AG08396 (cell line): Measurements from ENCODE around the gene ALG2.
"Not testable (repeated sequence)": the region's sequence is repeated elsewhere in the genome, so short reads cannot be mapped to it uniquely, and the experiment has no call there.

ENCODE experiments used
- DNase-seq: peaks from one replicate; pipeline ENCODE4 v3.0.0; 2012; ENCODE audit warnings: low spot score, mixed read lengths

ALG2 gene

DNA sequence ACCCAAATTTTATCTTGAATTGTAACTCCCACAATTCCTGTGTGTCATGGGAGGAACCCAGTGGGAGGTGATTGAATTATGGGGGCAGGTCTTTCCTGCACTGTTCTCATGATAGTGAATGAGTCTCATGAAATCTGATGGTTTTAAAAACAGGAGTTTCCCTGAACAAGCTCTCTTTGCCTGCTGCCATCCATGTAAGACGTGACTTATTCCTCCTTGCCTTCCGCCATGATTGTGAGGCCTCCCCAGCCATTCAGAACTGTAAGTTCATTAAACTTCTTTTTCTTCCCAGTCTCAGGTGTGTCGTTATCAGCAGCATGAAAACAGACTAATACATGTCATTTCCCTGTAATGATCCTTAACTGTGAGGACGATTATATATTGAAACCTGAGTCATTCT, 16.1 kb upstream of the ALG2 start:
- not testable (repeated sequence) for DNase-seq

DNA sequence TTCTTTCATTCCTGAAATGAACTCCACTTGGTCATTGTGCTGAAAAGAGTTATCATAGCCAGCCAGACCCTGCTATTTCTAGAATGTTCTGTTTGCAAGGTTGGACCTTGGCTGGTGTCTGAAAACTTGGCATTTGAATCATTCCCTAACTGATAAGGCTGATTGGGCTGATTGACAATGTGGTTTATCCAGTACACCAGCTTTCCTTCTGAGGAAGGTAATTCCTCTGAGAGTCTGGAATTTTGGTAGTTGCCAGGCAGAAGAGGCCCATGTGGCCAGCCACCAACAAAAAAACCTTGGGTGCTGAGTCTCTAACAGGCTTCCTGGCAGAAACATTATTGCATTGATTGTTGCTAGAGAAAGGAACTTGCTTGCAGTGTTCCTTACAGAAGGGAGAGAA, 15.6 kb upstream of the ALG2 start:
- no peak for DNase-seq

DNA sequence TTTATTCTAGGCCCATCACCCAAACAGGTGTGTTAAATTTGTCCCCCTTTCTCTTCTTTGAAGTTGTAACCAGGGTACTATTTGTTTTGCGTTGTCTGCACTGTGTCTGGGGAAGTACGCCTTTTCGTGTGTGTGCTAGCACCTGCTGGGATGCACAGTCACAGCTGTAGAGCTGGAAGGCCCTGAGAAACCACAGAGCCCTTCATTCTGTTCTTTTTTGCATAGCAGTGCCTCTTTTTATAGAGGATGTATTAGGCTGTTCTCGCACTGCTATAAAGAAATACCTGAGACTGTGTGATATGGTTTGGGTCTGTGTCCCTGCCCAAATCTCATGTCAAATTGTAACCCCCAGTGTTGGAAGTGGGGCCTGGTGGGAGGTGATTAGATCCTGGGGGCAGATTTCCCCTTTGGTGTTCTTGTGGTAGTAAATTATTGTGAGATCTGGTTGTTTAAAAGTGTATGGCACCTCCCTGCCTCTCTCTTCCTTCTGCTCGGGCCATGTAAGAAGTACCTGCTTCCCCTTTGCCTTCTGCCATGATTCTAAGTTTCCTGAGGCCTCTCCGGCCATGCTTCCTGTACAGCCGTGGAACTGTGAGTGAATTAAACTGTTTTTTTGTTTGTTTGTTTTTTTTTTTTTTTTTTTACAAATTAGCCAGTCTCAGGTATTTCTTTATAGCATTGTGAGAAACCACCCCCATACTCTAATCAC, 14.3 kb upstream of the ALG2 start:
- no peak for DNase-seq

DNA sequence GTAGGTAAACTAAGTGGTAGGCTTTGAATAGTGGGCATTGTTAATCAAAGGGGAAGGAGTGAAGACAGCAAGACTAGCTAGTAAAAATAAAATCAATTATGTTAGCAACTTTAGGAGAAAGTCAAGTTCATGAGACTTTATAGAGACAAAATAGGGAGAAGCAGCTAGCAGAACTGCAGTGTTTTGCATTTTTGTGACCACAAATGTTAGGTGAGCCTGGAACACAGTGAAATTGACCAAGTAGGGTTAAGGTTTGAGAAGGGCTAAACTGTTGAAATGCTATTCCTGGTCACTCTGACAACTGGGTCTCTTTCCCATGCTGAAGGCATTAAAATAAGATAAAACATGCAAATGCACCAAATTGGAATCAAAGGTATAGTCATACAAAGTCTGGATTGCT, 13.3 kb upstream of the ALG2 start:
- DNase-seq: no peak

DNA sequence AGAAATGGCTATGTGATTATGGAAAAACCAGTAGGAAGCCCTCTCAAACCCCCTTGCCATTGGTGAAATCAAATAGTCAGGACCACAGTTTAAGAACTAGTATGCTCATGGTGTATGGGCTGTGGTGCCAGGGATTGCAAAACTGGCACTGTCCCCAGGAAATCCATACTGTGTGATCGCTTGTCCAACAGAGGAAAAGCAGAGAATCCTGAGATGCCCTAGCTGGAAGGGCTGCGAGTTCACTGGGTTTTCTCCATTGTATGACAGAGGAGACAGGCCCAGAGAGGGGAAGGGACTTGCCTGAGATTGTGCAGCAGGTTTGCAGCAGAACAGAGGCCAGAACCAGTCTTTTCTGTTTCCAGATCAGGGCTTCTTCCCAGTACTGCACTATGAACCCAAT, 12.9 kb upstream of the ALG2 start:
- DNase-seq: no peak

DNA sequence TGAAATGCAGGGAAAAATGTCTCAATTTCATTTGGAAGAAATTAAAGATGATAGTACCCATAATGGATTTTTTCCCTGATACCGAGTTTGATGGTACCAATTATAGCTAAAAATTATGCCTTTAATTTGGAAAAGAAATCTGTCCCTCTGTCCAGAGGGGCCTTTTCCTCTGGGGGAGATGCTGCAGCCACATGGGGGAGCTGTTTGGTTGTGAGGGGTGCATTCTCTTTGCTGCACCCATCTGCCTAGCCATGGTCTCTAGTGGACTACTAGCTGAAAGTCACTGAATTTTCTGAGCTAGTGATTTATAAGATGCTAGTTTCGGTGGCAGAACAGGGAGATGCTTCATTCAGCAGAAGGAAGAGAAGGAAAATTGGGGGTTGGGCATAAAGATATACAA, 10.0 kb upstream of the ALG2 start:
- DNase-seq: peak; percentile 27

DNA sequence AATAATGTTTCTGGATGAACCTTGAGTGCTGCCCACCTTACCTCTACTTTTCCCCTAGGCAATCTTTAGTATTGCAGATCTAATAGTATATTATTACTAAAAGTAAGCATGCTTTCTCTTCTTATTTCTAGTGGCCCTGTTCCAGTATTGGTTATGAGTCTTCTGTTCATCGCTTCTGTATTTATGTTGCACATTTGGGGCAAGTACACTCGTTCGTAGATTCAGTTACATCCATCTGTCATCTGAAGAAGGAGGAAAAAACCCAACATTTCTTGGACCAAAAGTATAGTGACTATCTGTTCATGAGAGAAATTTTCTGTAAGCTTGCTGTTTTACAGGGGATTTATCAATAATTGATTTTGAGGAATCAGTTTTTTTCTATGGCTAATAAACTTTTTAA, 8.5 kb upstream of the ALG2 start:
- DNase-seq: no peak

DNA sequence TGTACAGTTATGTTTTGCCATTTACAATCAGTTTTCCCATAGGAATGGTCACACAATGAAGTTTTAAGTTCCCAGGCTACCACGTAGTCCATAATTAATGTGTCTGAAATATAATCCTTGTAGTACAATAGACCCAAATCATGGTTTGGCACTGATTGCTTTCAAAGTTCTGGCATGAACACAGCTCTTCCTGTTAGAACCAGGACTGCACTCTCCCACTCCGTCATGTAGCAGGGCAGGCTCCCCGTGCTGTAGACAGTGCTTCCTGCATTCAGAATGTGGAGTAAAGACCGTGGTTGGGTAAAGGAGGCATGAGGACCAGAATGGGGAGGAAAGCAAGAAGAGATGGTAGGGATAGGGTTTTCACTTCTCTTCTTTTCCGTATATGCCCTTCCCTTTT, 4.3 kb upstream of the ALG2 start:
- no peak for DNase-seq

DNA sequence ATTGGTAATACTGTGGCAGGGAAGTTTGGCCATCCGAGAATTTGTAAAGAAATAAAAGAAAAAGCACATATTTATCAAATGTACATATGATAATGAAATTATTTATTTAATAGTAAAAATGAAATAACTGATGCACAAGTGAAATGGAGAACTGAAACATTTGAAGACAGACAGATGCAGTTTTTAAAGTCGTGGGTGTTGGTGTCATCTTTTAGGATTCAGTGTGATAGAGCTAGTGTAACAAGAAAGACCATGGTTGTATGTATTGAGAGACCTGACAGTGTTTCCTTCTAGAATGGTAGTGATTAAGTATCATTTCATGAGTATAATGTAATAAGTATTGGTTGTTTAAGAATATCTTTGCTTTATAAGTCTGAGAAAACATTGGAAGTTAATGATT, 2.7 kb upstream of the ALG2 start:
- no peak for DNase-seq

DNA sequence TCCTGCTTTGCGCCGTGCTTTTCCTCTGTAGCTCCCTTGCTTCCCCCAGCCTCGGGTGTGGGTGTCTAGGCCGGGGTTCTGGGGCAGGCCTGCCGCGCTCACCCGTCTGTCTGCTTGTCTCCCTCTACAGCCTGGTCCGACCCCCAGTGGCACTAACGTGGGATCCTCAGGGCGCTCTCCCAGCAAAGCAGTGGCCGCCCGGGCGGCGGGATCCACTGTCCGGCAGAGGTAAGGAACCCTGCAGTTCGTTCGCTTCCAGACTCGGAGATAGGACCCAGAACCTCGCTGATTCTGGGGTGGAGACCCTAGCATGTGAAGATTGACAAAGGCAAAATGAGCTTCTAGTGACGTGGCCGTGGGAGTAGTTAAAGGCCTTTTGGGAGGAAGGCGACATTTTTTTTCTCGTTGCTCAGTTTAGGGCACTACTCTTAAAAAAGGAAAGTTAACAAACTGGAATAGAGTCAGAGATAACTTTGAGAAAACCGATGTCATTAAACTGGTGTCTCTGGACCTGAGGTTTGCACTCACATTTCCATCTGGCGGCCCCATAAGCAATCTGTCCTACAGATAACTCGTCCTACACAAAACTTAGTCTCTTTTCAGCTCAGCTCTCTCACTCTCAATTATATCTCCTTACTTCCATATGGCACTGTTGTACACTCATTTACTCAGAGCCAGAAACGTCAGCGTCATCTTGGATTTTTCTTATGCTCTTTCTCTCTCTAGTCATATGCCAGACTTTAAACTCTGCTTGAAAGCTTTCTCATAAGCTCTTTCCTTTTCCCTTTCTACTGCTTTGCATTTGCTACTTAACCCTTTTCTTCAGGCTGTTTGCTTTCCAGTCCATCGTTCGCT, 901 bp upstream of the ALG2 start:
- DNase-seq: no peak

DNA sequence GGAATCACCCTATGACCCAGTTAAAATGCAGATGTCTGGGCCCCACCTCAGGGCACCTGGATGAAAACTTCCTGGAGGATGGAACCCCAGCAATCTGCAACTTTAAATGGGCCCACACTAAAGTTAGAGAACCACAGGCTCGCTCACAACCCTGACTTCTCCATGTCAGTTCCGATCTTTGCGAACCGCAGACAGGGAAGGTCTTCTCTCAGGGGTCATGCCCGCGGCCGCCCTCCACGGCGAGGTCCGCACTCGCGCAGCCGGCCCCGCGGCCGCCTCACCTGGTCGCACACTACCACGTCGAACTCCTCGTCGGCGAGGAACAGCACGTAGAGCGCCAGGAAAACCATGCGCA, 499 bp downstream of the ALG2 start:
- DNase-seq: no peak

DNA sequence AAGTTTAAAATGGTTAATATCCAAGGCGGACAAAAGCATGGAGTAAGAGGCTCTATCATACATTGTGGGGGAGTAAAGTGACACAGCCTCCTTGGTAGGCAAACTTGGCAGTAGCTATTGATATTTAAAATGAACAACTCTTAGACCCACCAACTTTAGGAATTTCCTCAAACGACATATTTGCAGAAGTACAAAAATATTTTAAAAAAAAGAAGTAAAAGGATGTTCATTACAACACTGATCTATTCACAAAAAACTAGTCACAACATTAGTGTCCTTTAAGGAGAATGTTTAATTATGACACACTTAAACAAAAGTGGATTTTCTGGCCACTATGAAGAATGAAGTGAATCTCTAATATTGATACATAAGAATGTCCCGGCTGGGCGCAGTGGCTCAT, 1.7 kb downstream of the ALG2 start:
- DNase-seq: no peak

DNA sequence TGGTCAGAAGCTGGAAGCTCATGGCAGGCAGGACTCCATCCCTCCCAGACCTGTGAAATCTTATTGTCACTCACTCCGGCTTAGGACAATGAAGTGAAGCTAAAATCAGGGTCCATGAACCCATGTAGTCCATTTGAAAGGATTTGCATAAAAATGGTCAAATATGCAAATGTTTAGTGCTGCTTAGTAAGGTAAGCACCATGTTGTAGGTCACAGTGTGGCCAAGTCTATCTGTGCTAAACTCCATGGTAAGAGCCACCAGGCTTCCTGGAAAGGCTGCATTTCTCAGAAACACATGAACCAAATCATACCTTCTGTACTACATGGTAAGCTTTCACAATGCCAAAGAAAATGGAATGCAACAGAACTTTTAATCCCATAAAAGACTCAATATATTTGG, 5.7 kb downstream of the ALG2 start:
- no peak for DNase-seq

DNA sequence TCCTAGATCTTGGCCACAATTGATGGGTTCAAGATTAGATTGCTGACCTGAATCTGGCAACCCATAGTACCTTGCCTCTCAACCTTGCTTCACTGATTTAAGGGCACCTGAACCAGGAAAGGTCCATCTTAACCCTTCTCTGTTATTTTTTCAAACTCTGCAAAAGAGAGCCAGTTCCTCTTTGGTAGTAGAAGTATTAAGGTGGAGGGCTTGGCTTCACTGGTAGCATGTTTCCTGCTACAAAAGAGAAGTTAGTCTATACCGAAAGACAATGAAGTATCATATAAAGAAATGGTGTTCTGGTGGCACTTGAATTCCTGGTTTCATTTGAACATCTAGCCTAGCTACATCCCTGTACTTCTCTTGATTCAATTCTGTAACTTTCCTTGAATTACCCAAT, 8.5 kb downstream of the ALG2 start:
- DNase-seq: no peak

DNA sequence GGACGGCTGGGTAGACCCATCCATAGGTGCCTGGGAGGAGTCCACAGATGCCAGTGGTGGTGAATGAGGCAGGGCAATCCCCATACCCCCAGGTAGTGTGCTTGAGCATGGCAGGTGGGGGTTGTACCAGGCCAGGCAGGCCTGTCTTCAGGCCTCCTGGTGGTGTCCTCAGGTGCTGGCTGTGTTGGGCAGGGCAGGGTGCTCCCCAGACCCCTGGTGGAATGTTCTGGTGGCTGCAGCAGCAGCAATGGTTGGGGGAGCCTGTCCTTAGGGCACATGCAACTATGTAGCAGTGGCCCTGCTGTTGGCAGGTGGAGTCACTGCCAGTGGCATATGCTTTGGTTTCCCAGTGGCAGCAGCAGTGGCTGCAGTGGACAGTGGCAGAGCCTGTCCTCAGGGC, 10.0 kb downstream of the ALG2 start:
- DNase-seq: no peak

DNA sequence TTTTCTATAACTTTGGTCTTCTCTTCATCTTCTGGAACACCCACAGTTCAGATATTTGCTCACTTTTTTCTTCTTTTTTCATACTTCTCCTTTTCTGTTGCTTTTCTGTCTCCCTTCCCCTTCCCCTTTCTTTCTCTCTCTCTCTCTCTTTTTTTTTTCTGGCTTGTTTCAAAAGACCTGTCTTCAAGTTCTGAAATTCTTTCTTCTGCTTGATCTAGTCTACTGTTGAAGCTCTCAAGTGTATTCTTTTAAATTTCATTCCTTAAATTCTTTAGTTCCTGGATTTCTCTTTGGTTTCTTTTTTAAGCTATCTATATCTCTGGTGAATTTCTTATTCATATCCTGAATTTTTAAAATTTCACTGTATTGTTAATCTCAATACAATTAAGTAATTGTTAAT, 11.2 kb downstream of the ALG2 start:
- no peak for DNase-seq

DNA sequence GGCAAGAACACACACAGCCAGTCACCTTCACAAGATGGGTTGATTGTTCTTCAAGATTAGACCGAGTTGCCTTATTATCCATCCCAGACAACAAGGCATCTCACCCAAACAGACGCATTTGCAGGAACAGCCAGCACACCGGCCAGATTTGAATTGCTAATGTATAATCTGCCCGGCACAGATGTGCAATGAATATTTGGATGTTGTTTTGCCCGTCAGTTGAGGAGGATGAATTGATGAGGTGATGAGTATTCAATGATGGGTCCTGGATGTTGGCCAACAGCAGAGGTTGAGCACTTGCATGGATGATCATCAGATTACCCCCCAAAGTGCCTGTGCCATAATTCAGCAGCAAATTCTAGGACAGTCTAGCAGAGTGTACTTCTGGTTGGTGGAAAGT, 20.1 kb downstream of the ALG2 start:
- DNase-seq: no peak

DNA sequence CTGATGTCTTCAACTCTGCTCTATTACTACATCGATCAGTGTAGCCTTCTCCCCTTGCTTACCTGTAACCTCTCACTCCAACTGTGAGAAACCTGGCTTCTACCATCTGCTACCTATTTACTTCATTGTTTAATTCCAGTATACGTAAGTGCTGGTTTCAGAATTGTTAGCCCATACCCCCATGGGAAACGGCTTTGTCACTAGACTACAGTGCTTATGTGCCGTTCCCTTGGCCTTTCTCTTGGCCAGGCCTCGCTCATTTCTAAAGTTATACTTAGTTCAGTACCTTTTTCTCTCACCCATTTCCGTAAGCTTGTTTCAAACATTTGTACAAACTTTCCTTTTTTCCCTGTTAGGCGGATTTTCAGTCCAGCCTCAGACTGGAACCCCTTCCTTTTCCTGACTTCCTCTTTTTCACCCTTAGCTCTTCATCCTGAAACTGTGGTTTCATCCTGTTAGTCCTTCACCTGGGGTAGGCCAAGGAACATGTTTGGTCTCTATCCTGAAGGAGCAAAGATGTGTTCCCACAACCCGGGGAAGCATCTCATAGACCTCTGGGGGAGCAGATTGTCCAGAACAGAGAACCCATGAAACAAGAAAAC, 21.7 kb downstream of the ALG2 start:
- no peak for DNase-seq

DNA sequence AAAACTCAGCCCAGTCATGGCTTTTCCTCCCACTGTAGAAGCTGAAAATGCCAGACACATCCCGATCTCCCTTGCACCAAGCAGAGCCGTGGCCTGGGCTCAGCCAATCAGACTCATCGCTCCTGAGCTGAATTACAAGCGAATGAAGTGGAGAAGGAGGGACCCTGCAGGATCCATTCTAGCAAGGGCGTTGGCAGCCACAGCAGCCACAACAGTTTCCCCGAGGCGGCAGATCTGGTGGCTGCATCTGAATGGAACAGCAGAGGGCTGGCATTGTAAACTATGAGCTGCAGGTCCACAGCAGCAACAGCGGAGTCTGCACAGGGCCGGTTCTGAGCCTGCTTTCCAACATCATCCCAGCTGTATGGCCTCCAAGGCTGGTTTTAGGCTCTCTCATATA, 23.8 kb downstream of the ALG2 start:
- no peak for DNase-seq

DNA sequence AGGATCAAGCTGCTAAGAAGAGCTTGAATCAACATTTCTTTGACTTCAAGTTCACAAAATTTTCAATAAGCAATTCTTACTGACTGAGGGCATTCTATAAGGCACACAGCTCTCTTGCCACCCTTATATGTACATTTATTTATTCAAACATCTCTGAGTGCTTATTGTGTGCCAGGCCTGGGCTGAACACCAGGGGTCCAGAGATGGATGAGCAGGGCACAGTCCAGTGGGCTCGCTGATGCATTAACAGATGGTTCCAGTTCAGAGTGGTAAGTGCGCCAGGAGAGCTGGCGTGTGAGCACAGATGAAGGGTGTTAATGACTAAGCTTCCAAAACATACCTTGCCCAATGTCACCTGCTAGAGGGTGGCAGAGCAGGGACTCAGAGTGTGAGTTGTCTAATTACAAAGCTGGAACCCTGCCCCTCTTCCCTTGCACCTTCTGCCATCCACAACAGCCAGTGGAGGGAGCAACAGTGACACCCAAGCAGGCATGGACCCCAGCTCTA, 24.6 kb downstream of the ALG2 start:
- DNase-seq: no peak

DNA sequence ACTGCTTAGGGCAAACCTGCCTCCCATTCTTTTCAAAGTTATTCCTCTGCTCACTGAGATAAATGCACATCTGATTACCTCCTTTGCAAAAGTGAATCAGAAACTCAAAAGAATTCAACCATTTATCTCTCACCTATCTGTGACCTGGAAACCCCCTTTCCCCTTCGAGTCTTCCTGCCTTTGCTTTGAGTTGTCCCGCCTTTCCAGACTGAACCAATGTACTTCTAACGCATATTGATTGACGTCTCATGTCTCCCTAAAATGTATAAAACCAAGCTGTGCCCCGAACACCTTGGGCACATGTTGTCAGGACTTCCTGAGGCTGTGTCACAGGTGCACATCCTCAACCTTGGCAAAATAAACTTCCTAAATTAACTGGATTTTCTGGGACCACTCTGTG, 25.3 kb downstream of the ALG2 start:
- not testable (repeated sequence) for DNase-seq

DNA sequence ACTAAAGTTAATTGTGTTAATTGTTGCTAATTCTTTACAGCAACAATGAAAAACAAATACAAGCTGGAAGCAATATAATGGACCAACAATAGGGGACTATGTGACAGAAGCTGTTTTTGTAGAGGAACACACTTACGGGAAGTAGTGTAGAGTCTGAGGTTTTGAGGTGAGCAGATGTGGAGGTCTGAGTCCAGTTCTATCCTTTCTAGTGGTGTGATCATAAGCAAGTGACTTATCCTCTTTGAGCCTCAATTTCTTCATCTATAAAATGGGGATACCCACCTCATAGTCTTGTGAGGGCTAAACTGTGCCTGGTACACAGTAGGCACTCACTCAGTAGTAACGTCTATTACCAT, 28.3 kb downstream of the ALG2 start:
- no peak for DNase-seq

DNA sequence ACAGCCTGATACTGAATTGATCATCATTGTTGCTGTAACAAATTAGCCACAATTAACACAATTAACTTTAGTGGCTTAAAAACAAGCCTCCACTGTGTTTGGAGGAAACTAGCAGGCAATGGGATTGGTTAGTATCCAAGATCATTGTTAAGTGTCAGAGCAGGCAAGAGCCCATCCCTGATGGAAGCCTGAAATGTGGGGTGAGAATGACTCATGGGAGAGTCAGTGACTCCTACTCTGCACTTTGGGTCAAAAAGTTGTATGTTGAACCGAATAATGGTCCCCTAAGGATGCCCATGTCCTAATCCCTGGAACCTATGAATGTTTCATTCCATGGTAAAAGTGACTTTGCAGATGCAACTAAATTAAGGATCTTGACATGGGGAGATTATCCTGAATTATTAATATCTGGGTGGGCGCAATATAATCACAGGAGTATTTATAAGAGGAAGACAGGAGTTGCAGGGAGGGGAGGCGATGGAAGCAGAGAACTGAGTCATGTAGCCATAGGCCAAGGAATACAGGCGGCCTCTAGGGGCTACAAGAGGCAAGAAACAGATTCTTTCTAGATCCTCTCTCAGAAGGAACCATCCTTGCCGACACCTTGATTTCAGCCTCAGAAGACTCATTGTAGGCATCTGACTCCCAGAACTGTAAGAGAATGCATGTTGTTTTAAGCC, 28.8 kb downstream of the ALG2 start:
- peak; percentile 25 for DNase-seq
